Fibroblast of skin of back (primary cell): ENCODE results near the gene SRRD. TPM values are rescaled to one million over a fixed set of nuclear protein-coding genes. Genes with fewer than 3 reads are reported as not detected.
"Not testable (repeated sequence)": the region's sequence is repeated elsewhere in the genome, so short reads cannot be mapped to it uniquely, and the experiment has no call there.

Experiments used
- DNase-seq: peaks from one replicate; pipeline ENCODE4 v3.0.0-alpha.2; 2013
- polyA plus RNA-seq, 2 experiments: library from polyadenylated mRNA; unstranded; fragments of 120-200 nt; gene quantifications; one replicate each; pipeline ENCODE4 v1.2.1, GENCODE V29; 2013; ENCODE audit not compliant: insufficient read length in 2 of 2

The SRRD gene
- polyA plus RNA-seq (2013, experiment 1 of 2; ENCODE audit: insufficient read length): 24.4 TPM
- polyA plus RNA-seq (2013, experiment 2 of 2; ENCODE audit: insufficient read length): 16.7 TPM

GRCh38 chr22:26483439-26484359 is at the start of gene SRRD, which contains the start of gene HPS4:
Gene SRRD, plus strand, starts transcription at chr22:26483877. Its CDS starts 14 bp downstream, at chr22:26483891.
Gene HPS4, minus strand, starts transcription at chr22:26483783. Its CDS starts 2,021 bp downstream, at chr22:26481762.
- DNase-seq: peak; percentile 88

GRCh38 chr22:26435327-26436093 is 48.2 kb upstream of the SRRD start:
- no peak for DNase-seq

- DNase-seq: no peak
Observed at GRCh38 chr22:26436903-26437515, 46.7 kb upstream of the SRRD start.

- DNase-seq: no peak
Observed at GRCh38 chr22:26437694-26438392, 45.8 kb upstream of the SRRD start.

- DNase-seq: not testable (repeated sequence)
Observed at GRCh38 chr22:26438776-26439175, 44.9 kb upstream of the SRRD start.

- no peak for DNase-seq
Observed at GRCh38 chr22:26439559-26439958, 44.1 kb upstream of the SRRD start.

- no peak for DNase-seq
Observed at GRCh38 chr22:26442086-26442756, 41.5 kb upstream of the SRRD start.

GRCh38 chr22:26443901-26444690 is 39.6 kb upstream of the SRRD start:
- no peak for DNase-seq

- no peak for DNase-seq
Observed at GRCh38 chr22:26444777-26445176, 38.9 kb upstream of the SRRD start.

GRCh38 chr22:26445577-26446275 is 38.0 kb upstream of the SRRD start:
- no peak for DNase-seq

GRCh38 chr22:26446808-26447515 is 36.7 kb upstream of the SRRD start:
- no peak for DNase-seq

- DNase-seq: no peak
Observed at GRCh38 chr22:26447584-26448329, 35.9 kb upstream of the SRRD start.

GRCh38 chr22:26448334-26448733 is 35.3 kb upstream of the SRRD start:
- DNase-seq: no peak

- no peak for DNase-seq
Observed at GRCh38 chr22:26448941-26449340, 34.7 kb upstream of the SRRD start.

GRCh38 chr22:26450453-26451185 is 33.1 kb upstream of the SRRD start:
- no peak for DNase-seq

- no peak for DNase-seq
Observed at GRCh38 chr22:26452236-26453016, 31.3 kb upstream of the SRRD start.

- DNase-seq: no peak
Observed at GRCh38 chr22:26453216-26453615, 30.5 kb upstream of the SRRD start.
